HG03457 (cell line): Measurements from ENCODE around the gene APBA2.

Source experiments
- ATAC-seq: cut with Tn5 transposase; IDR thresholded peaks from one replicate; pipeline ENCODE4 v1.9.1; 2021; ENCODE audit warnings: moderate number of reproducible peaks; ENCODE audit not compliant: unreplicated experiment

APBA2 gene

GRCh38 chr15:28895146-28895545, 9.4 kb downstream of the APBA2 start:
- no peak for ATAC-seq

- ATAC-seq: no peak
These were observed 9.8 kb downstream of the APBA2 start for GRCh38 chr15:28895566-28895965.

GRCh38 chr15:28896951-28897350, 11.2 kb downstream of the APBA2 start:
- ATAC-seq: no peak

GRCh38 chr15:28897861-28898585, 12.2 kb downstream of the APBA2 start:
- no peak for ATAC-seq

- ATAC-seq: no peak
These were observed 13.4 kb downstream of the APBA2 start for GRCh38 chr15:28899061-28899738.

- no peak for ATAC-seq
These were observed 14.5 kb downstream of the APBA2 start for GRCh38 chr15:28900041-28900891.

- ATAC-seq: no peak
These were observed 15.3 kb downstream of the APBA2 start for GRCh38 chr15:28900892-28901586.

GRCh38 chr15:28901587-28901980, 15.8 kb downstream of the APBA2 start:
- ATAC-seq: no peak

- no peak for ATAC-seq
These were observed 16.4 kb downstream of the APBA2 start for GRCh38 chr15:28901987-28902745.

- ATAC-seq: no peak
These were observed 17.1 kb downstream of the APBA2 start for GRCh38 chr15:28902856-28903255.

GRCh38 chr15:28903555-28903954, 17.8 kb downstream of the APBA2 start:
- ATAC-seq: no peak

- no peak for ATAC-seq
These were observed 18.2 kb downstream of the APBA2 start for GRCh38 chr15:28904003-28904402.

- no peak for ATAC-seq
These were observed 19.0 kb downstream of the APBA2 start for GRCh38 chr15:28904541-28905315.

GRCh38 chr15:28907338-28907960, 21.7 kb downstream of the APBA2 start:
- ATAC-seq: no peak

GRCh38 chr15:28909958-28910500, 24.3 kb downstream of the APBA2 start:
- no peak for ATAC-seq

GRCh38 chr15:28911310-28911931, 25.6 kb downstream of the APBA2 start:
- no peak for ATAC-seq

- no peak for ATAC-seq
These were observed 26.6 kb downstream of the APBA2 start for GRCh38 chr15:28912422-28912821.

- no peak for ATAC-seq
These were observed 27.5 kb downstream of the APBA2 start for GRCh38 chr15:28913171-28913765.
